Neutrophil (primary cell): Measurements from ENCODE around the gene NPRL2.
A peak's percentile ranks its signal among the peaks of the same experiment; 100 is the strongest.

Experiments
- H3K27ac ChIP-seq: fragments of 200-600 bp; sonication (generic); 2 replicates; pipeline ENCODE4 v1.5.1; 2016; ENCODE audit warnings: mild to moderate bottlenecking, moderate library complexity
- H3K27me3 ChIP-seq: fragments of 200-600 bp; sonication (generic); 2 replicates; pipeline ENCODE4 v1.6.0; 2016; ENCODE audit warnings: mild to moderate bottlenecking
- H3K36me3 ChIP-seq: fragments of 200-600 bp; sonication (generic); 2 replicates; pipeline ENCODE4 v1.5.1; 2017
- H3K4me1 ChIP-seq, 2 experiments: fragments of 200-600 bp in 1 of 2; sonication (generic) in 1 of 2; 1 replicate in 1 of 2; 2 replicates in 1 of 2; pipeline versions ENCODE4 v1.5.1 to v1.6.1; 2013 to 2016; ENCODE audit warnings: low read depth in 1 of 2, low read length in 1 of 2, mild to moderate bottlenecking in 1 of 2, moderate library complexity in 1 of 2; ENCODE audit not compliant: control insufficient read depth in 1 of 2, insufficient read depth in 1 of 2
- H3K4me3 ChIP-seq, 2 experiments: fragments of 200-600 bp in 1 of 2; sonication (generic) in 1 of 2; 1 replicate in 1 of 2; 2 replicates in 1 of 2; pipeline ENCODE4 v1.5.1; 2013 to 2016; ENCODE audit warnings: low read depth in 1 of 2, low read length in 1 of 2, mild to moderate bottlenecking in 1 of 2, moderate library complexity in 1 of 2
- H3K9me3 ChIP-seq: fragments of 200-600 bp; sonication (generic); 2 replicates; pipeline ENCODE4 v1.5.1; 2016
- CTCF ChIP-seq: fragments of 200-600 bp; sonication (generic); IDR thresholded peaks from 2 replicates; pipeline ENCODE4 v1.5.1; 2016; ENCODE audit warnings: antibody characterized with exemption

NPRL2 gene

GRCh38 chr3:50345008-50345407, 5.6 kb downstream of the NPRL2 start:
- no peaks in the 10 kb centered on the region for H3K9me3 ChIP-seq
- no peak for TF ChIP-seq CTCF
- H3K4me1 ChIP-seq: peaks cover 60 to 63% of the 10 kb centered on the region in 2 experiments
- peaks cover 14% of the 10 kb centered on the region for H3K36me3 ChIP-seq
- H3K4me3 ChIP-seq: peak overlapping the region; percentile 53 to 67
- no peaks in the 10 kb centered on the region for H3K27me3 ChIP-seq
- no peak overlapping the region for H3K27ac ChIP-seq

GRCh38 chr3:50342813-50343633, 7.6 kb downstream of the NPRL2 start:
- no peak for TF ChIP-seq CTCF
- H3K4me1 ChIP-seq: peaks cover 67 to 72% of the 10 kb centered on the region in 2 experiments

GRCh38 chr3:50341996-50342650, 8.5 kb downstream of the NPRL2 start:
- Histone ChIP-seq H3K36me3 (no peaks in the 10 kb centered on the region), H3K27me3 (no peaks in the 10 kb centered on the region), H3K27ac (peak overlapping the region; percentile 100), H3K9me3 (no peaks in the 10 kb centered on the region), H3K4me3 (peak overlapping the region; percentile 91 to 93), H3K4me1 (peaks cover 71 to 79% of the 10 kb centered on the region in 2 experiments)
- TF ChIP-seq CTCF: no peak

More at GRCh38 chr3:50342813-50343633, 7.6 kb downstream of the NPRL2 start:
- Histone ChIP-seq H3K36me3 (peaks cover 6% of the 10 kb centered on the region), H3K27ac (peak overlapping the region; percentile 100), H3K9me3 (no peaks in the 10 kb centered on the region), H3K27me3 (no peaks in the 10 kb centered on the region), H3K4me3 (no peak overlapping the region)

DNA sequence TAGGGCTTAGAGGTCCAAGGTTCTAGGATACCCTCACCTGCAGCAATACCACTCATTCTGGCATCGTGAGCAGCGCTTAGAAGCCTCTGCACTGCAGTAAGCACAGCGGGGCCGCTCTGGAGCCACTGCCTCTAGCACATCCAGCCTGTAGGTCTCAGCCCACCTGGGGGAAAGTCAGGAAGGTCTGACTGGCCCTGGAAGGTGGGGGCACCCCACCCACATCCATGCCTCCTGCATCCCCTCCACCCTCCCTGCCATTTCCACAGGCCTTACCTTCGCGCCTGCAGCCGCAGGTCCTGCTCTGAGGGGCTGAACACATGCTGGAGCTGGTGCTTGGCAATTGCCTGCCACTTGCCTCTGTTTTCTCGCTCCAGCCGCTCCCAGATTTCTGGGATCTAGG, 9.0 kb downstream of the NPRL2 start:
- TF ChIP-seq CTCF: no peak
- Histone ChIP-seq H3K4me3 (peak overlapping the region; percentile 91 to 93), H3K9me3 (no peaks in the 10 kb centered on the region), H3K27me3 (no peaks in the 10 kb centered on the region), H3K36me3 (no peaks in the 10 kb centered on the region), H3K4me1 (peaks cover 77 to 85% of the 10 kb centered on the region in 2 experiments), H3K27ac (peak overlapping the region; percentile 100)

- Histone ChIP-seq H3K27ac (peak within 1 kb of the TSS; percentile 100), H3K4me1 (peaks cover 82 to 83% of the 10 kb centered on the region in 2 experiments), H3K9me3 (no peaks in the 10 kb centered on the region), H3K36me3 (no peaks in the 10 kb centered on the region), H3K27me3 (no peaks in the 10 kb centered on the region), H3K4me3 (peak within 1 kb of the TSS; percentile 91 to 93)
- no peak for TF ChIP-seq CTCF
Observed at GRCh38 chr3:50340448-50341329, 9.9 kb downstream of the NPRL2 start, which contains the start of gene RASSF1. Gene RASSF1, minus strand, starts transcription at chr3:50340836. Its CDS starts 31 bp downstream, at chr3:50340805.
